PC-3 (cell line): ENCODE data around the gene TMEM132E.

ENCODE experiments used
- CTCF ChIP-seq: fragments of 300-600 bp; sonication (generic); conservative IDR thresholded peaks from 2 replicates; pipeline ENCODE4 v1.5.1; 2017; ENCODE audit warnings: antibody characterized with exemption, low read depth, mild to moderate bottlenecking, low read length
- EZH2 ChIP-seq: fragments of 300-600 bp; sonication (generic); IDR thresholded peaks from one replicate; pipeline ENCODE4 v1.6.1; 2017; ENCODE audit warnings: antibody characterized with exemption, mild to moderate bottlenecking, low read length; ENCODE audit not compliant: unreplicated experiment
- EZH2phosphoT487 ChIP-seq: fragments of 300-600 bp; sonication (generic); IDR thresholded peaks from 2 replicates; pipeline ENCODE4 v1.6.1; 2018; ENCODE audit warnings: mild to moderate bottlenecking, antibody characterized with exemption, low read length, borderline replicate concordance

- TF ChIP-seq EZH2: no peak
- TF ChIP-seq EZH2phosphoT487: no peak
- no peak for TF ChIP-seq CTCF
Observed at GRCh38 chr17:34644941-34645550, 65.7 kb downstream of the TMEM132E start.
